Muscle layer of colon (tissue), 2 donors: Measurements from ENCODE around the gene RYR3.

ENCODE experiments used
- H3K27ac ChIP-seq: one replicate; pipeline ENCODE4 v1.7.0; 2013; ENCODE audit warnings: low read depth, mild to moderate bottlenecking, low read length, moderate library complexity
- H3K27me3 ChIP-seq, 2 donors: one replicate each; pipeline ENCODE4 v1.7.0; 2013; ENCODE audit warnings: low read length in 2 of 2, mild to moderate bottlenecking in 2 of 2; ENCODE audit not compliant: insufficient read depth in 2 of 2, control insufficient read depth in 1 of 2
- H3K36me3 ChIP-seq: one replicate; pipeline ENCODE4 v1.7.0; 2013; ENCODE audit warnings: mild to moderate bottlenecking, low read length; ENCODE audit not compliant: insufficient read depth
- H3K4me1 ChIP-seq: one replicate; pipeline ENCODE4 v1.7.0; 2013; ENCODE audit warnings: mild to moderate bottlenecking, low read length; ENCODE audit not compliant: insufficient read depth
- H3K4me3 ChIP-seq, 2 donors: one replicate each; pipeline ENCODE4 v1.7.0; 2013; ENCODE audit warnings: low read length in 2 of 2, low read depth in 1 of 2, mild to moderate bottlenecking in 1 of 2, moderate library complexity in 1 of 2
- H3K9ac ChIP-seq: one replicate; pipeline ENCODE4 v1.7.0; 2013; ENCODE audit warnings: low read length
- H3K9me3 ChIP-seq: one replicate; pipeline ENCODE4 v1.7.0; 2013; ENCODE audit warnings: mild to moderate bottlenecking, low read length
- donor health status: abdominal sarcoma.
- donor health status: Adenocarcinoma of cecum.

RYR3 gene

DNA sequence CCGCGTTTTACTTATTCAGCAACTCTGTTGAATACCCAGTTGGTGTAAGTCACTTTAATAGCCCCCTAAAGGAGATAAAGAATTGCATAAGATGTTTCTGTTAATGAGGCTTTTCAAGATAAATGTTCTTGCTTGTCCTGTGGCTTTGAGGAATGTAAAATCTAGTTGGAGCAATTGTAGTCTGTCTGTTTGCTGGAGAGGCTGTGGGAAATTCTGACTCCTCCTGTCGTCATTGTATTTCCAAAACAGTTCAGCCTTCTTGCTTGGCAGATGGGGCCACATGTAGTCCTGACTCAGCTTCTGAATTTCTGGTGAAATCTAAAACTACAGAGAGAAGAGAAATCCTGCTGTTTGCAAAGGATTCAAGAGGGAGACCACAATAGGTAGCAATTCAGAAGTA lies 114.4 kb downstream of the RYR3 start:
- peaks cover under 1% of the 10 kb centered on the region for H3K4me1 ChIP-seq
- no peak overlapping the region for H3K27ac ChIP-seq
- H3K36me3 ChIP-seq, result no peaks in the 10 kb centered on the region
- H3K9me3 ChIP-seq, result no peaks in the 10 kb centered on the region
- no peak overlapping the region for H3K9ac ChIP-seq
- H3K27me3 ChIP-seq, result no peaks in the 10 kb centered on the region
- H3K4me3 ChIP-seq, result no peak overlapping the region

DNA sequence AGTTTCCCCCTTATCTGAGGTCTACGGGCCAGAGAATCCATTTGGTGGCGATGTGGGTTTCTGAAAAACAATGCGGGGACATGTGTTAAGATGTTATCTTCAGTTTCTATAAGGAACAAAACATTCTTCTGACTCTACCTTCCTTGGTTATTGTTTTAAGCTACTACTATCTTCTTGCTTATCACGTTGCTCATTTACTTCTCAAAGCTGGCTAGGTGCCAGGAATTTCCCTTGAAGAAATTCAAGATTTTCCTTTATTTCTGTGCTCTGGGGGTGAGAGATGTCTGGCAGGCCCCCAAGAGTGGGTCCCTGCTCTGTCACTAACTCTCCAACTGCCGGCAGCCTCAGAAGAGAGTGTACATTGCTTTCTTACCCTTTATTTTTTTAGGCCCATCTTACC lies 119.8 kb downstream of the RYR3 start:
- Histone ChIP-seq H3K9me3 (no peaks in the 10 kb centered on the region), H3K27me3 (no peaks in the 10 kb centered on the region), H3K9ac (no peak overlapping the region), H3K36me3 (no peaks in the 10 kb centered on the region), H3K4me1 (no peaks in the 10 kb centered on the region), H3K4me3 (no peak overlapping the region), H3K27ac (no peak overlapping the region)

DNA sequence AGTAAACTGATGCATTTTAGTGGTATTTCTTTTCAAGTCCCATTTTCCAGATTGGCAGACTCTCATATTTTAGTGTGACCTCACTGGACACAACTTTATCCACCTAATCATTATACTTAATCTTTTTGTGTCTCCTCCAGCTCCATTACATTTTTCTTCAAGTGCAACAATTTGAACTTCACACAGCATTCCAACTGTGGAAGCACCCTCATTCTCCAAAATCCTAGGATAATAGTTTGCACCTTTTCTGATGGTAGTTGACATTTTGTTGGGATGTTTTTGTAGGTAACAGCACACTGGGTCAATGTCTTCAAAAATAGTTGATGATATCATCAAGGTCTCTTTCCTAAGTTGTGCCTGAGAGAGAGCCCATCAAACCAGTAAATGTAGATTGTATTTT lies 123.1 kb downstream of the RYR3 start:
- Histone ChIP-seq H3K4me3 (no peak overlapping the region), H3K4me1 (no peaks in the 10 kb centered on the region), H3K36me3 (no peaks in the 10 kb centered on the region), H3K27ac (no peak overlapping the region), H3K9ac (no peak overlapping the region), H3K9me3 (no peaks in the 10 kb centered on the region), H3K27me3 (no peaks in the 10 kb centered on the region)

DNA sequence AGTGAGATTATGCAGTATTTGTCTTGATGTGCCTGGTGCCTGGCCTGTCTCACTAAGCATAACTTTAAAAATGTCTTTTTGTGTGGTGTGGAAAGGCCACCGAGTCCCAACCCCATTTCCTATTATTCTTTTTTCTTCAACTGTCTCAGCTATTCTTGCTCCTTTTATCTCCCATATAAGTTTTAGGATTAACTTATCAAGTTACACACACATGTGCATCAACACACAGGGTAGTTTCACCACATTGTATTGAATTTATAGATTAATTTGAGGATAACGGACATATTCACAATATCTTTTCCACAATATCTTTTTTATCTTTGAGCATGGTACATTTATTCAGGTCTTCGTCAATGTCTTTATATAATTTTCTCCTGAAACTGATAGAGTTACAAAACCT lies 127.6 kb downstream of the RYR3 start:
- H3K27me3 ChIP-seq, result no peaks in the 10 kb centered on the region
- H3K9me3 ChIP-seq, result no peaks in the 10 kb centered on the region
- H3K9ac ChIP-seq, result no peak overlapping the region
- no peak overlapping the region for H3K27ac ChIP-seq
- H3K4me3 ChIP-seq, result no peak overlapping the region
- no peaks in the 10 kb centered on the region for H3K36me3 ChIP-seq
- H3K4me1 ChIP-seq, result no peaks in the 10 kb centered on the region

DNA sequence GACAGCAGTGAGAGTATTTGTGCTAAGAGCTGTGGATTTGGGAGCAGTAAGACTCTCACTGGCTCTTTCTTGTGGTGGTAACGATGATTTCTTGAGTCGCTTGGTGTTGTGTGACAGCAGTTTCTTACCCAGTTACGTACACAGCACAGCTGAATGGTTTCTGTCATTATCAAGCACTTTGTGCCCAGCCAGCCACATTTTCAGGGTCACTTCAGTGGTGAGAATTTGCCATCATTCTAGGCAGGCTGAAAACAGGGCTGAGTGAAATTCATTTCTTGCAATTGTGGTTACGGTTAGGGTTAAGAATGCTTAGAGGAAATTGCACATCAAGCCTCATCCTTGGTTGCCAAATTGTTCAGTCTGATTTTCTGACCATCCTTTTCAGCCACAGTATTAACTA lies 130.1 kb downstream of the RYR3 start:
- no peaks in the 10 kb centered on the region for H3K36me3 ChIP-seq
- H3K27ac ChIP-seq, result no peak overlapping the region
- H3K4me1 ChIP-seq, result no peaks in the 10 kb centered on the region
- H3K9ac ChIP-seq, result no peak overlapping the region
- no peak overlapping the region for H3K4me3 ChIP-seq
- H3K9me3 ChIP-seq, result no peaks in the 10 kb centered on the region
- no peaks in the 10 kb centered on the region for H3K27me3 ChIP-seq

DNA sequence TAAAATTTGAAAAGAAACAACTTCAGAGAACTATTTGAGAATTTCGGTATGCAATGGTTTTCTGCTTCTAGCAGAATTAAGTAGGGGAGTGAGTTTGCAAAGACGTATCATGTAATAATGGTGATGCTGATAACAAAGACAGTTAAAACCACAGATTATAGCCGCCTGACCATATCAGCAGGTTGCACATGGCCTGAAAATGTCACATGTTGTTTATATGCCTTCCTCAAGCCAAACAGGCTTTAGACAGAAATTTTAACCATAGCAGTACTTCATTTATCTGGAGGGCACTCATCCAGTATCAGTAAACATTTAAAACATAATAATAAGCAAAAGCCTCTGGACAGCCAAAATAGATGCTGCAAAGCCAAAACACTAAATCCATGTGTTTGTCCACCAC lies 131.7 kb downstream of the RYR3 start:
- H3K36me3 ChIP-seq, result no peaks in the 10 kb centered on the region
- no peaks in the 10 kb centered on the region for H3K9me3 ChIP-seq
- H3K27ac ChIP-seq, result no peak overlapping the region
- no peak overlapping the region for H3K4me3 ChIP-seq
- no peaks in the 10 kb centered on the region for H3K27me3 ChIP-seq
- H3K4me1 ChIP-seq, result no peaks in the 10 kb centered on the region
- H3K9ac ChIP-seq, result no peak overlapping the region

DNA sequence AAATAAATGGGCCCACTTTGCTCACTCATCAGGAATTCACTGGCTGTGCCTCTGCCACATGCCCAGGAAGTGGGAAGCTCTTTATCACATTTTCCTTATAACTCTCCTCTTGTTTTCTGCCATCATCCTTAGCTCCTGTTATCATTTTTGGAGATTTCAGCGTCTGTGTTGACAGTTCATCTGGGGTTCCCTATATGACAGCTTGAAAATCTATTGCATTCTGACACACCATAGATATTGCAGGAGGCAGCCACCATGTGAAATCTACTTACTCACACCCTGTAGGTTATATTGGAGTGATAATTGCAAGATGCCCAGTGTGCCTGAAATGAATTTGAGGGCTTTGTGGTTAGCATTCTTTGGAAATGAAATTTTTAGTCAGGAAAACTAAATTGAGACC lies 132.9 kb downstream of the RYR3 start:
- no peaks in the 10 kb centered on the region for H3K36me3 ChIP-seq
- H3K4me1 ChIP-seq, result no peaks in the 10 kb centered on the region
- H3K27me3 ChIP-seq, result no peaks in the 10 kb centered on the region
- H3K9ac ChIP-seq, result no peak overlapping the region
- H3K4me3 ChIP-seq, result no peak overlapping the region
- H3K27ac ChIP-seq, result no peak overlapping the region
- no peaks in the 10 kb centered on the region for H3K9me3 ChIP-seq

DNA sequence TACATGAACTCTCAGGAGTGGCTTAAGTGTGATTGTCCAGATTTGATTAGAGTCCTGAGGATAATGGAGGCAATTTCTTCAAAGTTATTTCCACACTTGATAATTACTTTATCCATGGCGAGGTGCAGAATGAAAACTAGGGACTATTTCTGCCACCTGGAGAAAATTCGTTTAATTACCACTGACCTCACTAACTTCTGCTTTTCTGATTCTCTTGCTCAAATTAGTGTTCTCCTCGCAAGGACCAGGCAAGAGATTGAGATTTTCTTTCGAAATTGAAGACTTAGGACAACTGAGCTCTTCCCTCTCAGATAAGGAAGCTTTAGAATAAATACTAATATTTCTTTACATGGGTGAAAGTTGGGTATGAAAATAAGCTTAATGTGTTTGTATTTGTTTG lies 135.2 kb downstream of the RYR3 start:
- H3K9ac ChIP-seq, result no peak overlapping the region
- no peak overlapping the region for H3K27ac ChIP-seq
- no peaks in the 10 kb centered on the region for H3K27me3 ChIP-seq
- H3K9me3 ChIP-seq, result no peaks in the 10 kb centered on the region
- no peak overlapping the region for H3K4me3 ChIP-seq
- H3K36me3 ChIP-seq, result no peaks in the 10 kb centered on the region
- no peaks in the 10 kb centered on the region for H3K4me1 ChIP-seq

DNA sequence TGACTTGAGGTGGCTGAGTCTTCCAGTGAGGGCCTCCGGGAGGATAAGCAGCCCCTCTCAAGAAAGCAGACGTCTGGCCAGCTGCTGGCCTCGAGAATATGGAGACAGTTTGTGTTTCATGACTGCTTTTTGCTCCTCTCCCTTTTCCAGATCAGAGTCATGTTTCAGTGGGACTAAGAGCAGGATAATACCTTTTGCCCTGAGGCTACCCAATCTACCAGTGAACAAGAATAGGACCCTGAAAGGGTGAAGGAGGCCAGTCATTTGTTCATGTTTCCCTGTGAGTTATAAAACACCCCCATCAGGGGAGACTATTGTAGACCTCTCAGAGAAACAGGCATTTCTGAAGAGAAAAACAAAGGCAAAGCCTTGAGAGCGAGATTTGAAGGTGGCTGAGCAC lies 137.4 kb downstream of the RYR3 start:
- H3K36me3 ChIP-seq, result no peaks in the 10 kb centered on the region
- H3K4me1 ChIP-seq, result no peaks in the 10 kb centered on the region
- H3K9me3 ChIP-seq, result no peaks in the 10 kb centered on the region
- H3K9ac ChIP-seq, result no peak overlapping the region
- no peak overlapping the region for H3K4me3 ChIP-seq
- no peaks in the 10 kb centered on the region for H3K27me3 ChIP-seq
- H3K27ac ChIP-seq, result no peak overlapping the region

DNA sequence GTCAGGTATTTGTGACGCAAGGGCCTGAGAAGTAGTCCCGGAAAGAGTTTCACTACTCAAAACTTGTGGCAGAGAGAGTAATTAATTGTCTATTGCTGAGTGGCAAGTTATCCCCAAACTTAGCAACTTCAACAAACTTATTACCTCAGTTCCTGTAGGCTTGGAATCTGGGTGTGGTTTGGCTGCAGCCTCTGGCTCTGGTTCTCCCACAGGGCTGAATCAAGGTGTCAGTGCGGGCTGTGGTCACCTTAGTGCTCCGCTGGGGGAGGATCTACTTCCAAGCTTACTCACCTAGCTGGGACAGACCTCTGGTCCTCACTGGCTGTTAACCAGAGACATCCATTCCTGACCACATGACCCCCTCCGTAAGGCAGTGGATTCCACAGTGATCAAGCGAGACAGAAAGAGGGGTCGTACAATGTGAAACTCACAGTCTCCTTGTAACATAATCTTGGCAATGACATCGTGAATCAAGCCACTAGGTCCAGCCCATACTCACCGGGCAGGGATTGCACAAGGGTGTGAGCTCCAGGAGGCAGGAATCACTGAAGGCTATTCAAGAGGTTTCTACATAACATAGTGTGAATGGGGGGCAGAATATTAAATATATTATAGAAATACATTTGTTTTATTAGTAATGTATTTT lies 138.3 kb downstream of the RYR3 start:
- H3K9me3 ChIP-seq, result no peaks in the 10 kb centered on the region
- H3K27me3 ChIP-seq, result no peaks in the 10 kb centered on the region
- H3K9ac ChIP-seq, result no peak overlapping the region
- no peak overlapping the region for H3K27ac ChIP-seq
- no peak overlapping the region for H3K4me3 ChIP-seq
- H3K4me1 ChIP-seq, result no peaks in the 10 kb centered on the region
- H3K36me3 ChIP-seq, result no peaks in the 10 kb centered on the region

DNA sequence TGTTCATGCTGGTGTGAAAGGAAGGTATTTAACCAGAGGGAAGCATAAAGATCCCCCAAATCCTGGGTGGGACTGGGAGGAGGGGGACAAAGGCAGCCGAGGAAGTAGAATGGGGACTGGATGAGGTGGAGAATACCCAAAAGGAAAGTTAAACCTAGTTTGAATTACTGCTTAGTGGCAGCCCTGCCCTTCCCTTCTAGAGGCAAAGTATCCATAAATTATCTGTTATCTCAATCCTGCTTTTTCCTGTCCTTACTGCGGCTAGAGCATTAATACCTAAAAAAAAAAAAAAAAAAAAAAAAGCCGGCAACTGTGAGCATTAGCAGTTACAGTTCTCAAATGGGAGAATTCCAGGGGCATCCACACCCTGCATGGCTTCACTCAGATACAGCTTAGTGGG lies 139.0 kb downstream of the RYR3 start:
- no peaks in the 10 kb centered on the region for H3K9me3 ChIP-seq
- no peaks in the 10 kb centered on the region for H3K4me1 ChIP-seq
- H3K36me3 ChIP-seq, result no peaks in the 10 kb centered on the region
- no peak overlapping the region for H3K27ac ChIP-seq
- no peak overlapping the region for H3K4me3 ChIP-seq
- H3K27me3 ChIP-seq, result no peaks in the 10 kb centered on the region
- no peak overlapping the region for H3K9ac ChIP-seq

DNA sequence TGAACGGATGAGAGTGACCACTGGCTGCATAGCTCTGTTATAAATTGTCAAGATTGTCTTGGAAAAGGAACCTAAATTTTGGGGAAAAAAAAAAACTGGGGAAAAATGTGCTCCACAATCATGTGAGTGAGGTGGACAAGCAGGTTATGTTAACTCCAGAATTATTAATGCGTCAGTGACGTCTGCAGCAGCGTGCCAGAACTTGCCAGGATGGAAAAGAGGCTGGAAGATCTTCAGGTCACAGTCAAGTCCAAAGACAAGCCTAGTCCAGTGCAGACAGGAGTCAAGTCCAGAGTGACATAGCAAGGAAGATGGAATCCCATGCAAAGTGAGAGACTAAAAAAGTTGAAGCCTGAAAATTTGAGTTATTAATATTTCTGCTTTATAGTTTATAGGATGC lies 140.6 kb downstream of the RYR3 start:
- H3K27me3 ChIP-seq, result no peaks in the 10 kb centered on the region
- no peaks in the 10 kb centered on the region for H3K9me3 ChIP-seq
- H3K9ac ChIP-seq, result no peak overlapping the region
- no peak overlapping the region for H3K4me3 ChIP-seq
- H3K4me1 ChIP-seq, result no peaks in the 10 kb centered on the region
- H3K36me3 ChIP-seq, result no peaks in the 10 kb centered on the region
- no peak overlapping the region for H3K27ac ChIP-seq
